Motor neuron (in vitro differentiated cells): ENCODE data around the gene CCDC83. TPM values are rescaled to one million over a fixed set of nuclear protein-coding genes. Genes with fewer than 3 reads are reported as not detected.

Experiments used
- ATAC-seq, 8 experiments: fragments of 200-7000 bp; cut with Tn5 transposase; replicated peaks in 6 of 8; 2 replicates each; pipeline ENCODE4 v1.8.0; 2021; ENCODE audit warnings: mild to moderate bottlenecking in 8 of 8, moderate library complexity in 8 of 8
- H3K27ac ChIP-seq, 2 donors: fragments of 250-450 bp; sonication (Bioruptor Pico); 2 replicates each; pipeline ENCODE4 v1.9.0; 2021; ENCODE audit warnings: antibody characterized with exemption in 2 of 2, mild to moderate bottlenecking in 2 of 2, moderate library complexity in 1 of 2
- H3K4me1 ChIP-seq, 2 donors: fragments of 250-450 bp; sonication (Bioruptor Pico); replicated peaks in 1 of 2; 2 replicates each; pipeline ENCODE4 v1.6.1; 2021; ENCODE audit warnings: antibody characterized with exemption in 2 of 2, mild to moderate bottlenecking in 2 of 2, moderate library complexity in 1 of 2
- H3K4me3 ChIP-seq, 5 donors: fragments of 250-450 bp; sonication (Bioruptor Pico); 2 replicates each; pipeline ENCODE4 v1.9.0; 2021; ENCODE audit warnings: antibody characterized with exemption in 5 of 5, mild to moderate bottlenecking in 5 of 5, moderate library complexity in 4 of 5
- WGBS, 10 experiments: fragments of 450-650 bp; shearing (Covaris generic); methylation state at CpG; one replicate each; pipeline ENCODE4 v1.0.0; 2022; 5-methylcytosine and 5-hydroxymethylcytosine counted together
- in situ Hi-C, 9 experiments: fragments of 400-800 bp; cut with MboI; loops; one replicate each; pipeline ENCODE4 v1.15.0; 2021; ENCODE audit warnings: low sequenced_read_pairs in 9 of 9, low pct_unique_long_range_greater_than_20kb in 2 of 9; ENCODE audit not compliant: unreplicated experiment in 9 of 9
- total RNA-seq, 8 experiments: library from RNA; unstranded; fragments of 300-600 nt; gene quantifications; 2 replicates each; pipeline versions ENCODE4 v1.2.3 to v1.2.4, GENCODE V29; 2022

Gene CCDC83
- total RNA-seq, 8 experiments from 2014 or later, result not detected

DNA sequence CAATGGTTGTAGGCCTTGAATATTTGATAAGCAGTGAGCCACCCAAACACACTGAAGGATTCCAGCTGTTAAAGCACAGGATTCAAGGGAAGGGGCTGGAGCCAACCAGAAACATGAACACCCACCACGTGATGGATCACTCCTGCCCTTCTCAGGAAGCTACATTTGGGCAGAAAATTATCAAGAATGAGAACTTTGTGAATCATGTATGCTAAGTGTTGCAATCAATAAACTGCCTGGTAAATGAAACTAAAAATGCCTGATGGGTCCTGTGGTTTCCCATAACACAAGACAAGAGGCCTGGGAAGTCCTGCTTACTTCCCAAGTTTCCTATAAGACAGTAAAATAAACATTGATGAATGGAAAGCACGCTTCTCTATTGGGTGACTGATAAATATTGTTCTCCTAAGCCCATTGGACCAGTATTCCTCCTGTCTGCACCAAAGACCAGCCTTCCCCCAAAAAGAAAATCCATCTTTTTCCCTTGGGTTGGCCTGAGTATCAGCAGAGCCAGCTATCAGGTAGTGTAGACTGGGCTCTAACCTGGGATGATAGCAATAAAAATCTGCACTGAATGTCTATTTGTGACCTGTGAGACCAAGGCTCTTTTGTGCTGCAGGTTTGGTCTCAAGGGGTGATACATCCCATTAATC lies 98.4 kb downstream of the CCDC83 start:
- H3K27ac ChIP-seq, result no peak overlapping the region
- ATAC-seq, result peak in 2 of 8 experiments; percentile 36 to 53
- WGBS, 10 experiments, result 38 to 100% (median 88%) methylated on average over 1 of the region's 2 CpGs; no CpG with 5 or more reads in 5 of the 10 experiments
- in situ Hi-C loops, result no loop called here
- peaks cover 0 to 17% of the 10 kb centered on the region in 2 donors for H3K4me1 ChIP-seq
- H3K4me3 ChIP-seq, result no peak overlapping the region

DNA sequence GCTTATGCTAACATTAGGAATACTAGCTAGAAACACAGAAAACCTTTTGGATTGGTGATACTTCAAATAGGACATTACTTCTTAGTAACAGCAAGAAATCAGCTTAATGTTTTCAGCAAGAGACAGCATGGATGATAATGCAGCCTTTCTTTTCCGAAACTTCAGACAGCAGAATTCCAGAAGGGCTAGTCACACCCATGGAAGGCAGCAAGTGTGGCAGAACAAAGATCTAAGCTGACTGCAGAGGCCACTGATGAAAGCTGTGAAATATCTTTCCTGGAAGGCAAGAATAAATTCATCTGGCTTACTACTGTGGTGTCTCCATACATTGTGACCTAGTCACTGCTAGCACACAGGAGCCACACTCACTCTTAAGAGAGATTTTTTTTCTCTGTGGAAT lies 100.3 kb downstream of the CCDC83 start:
- Histone ChIP-seq H3K27ac (peak overlapping the region in 1 of 2 donors; percentile 10), H3K4me1 (peaks cover 0 to 17% of the 10 kb centered on the region in 2 donors), H3K4me3 (no peak overlapping the region)
- peak in 7 of 8 experiments; percentile 49 to 95 (median 74) for ATAC-seq
- 56 to 92% (median 78%) methylated on average over 1 of the region's 1 CpG; no CpG with 5 or more reads in 6 of the 10 experiments for WGBS, 10 experiments
- in situ Hi-C loops, result no loop called here

DNA sequence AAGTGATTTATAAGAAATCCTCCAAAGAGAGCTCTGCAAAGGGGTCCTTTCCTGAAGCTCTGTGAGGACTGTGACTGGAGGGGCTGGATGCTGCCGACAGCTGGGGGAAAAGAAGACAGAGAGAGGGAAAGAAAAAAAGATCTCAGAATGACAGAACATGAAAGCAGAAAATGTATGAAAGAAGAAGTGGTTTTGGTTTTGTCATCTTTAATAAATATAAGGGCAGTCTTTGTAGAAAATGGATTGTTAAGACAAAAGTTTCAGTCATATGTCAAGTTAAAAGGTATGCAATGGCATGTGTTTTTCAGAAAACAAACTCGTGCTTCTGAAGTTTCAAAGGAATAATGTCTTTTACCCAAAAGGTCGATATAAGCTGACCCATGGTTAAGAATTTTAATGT lies 105.5 kb downstream of the CCDC83 start:
- H3K4me1 ChIP-seq, result peaks cover 0 to 11% of the 10 kb centered on the region in 2 donors
- no peak overlapping the region for H3K4me3 ChIP-seq
- no peak for ATAC-seq
- no peak overlapping the region for H3K27ac ChIP-seq
- 55 to 100% (median 89%) methylated on average over 1 to 3 of the region's 3 CpGs; no CpG with 5 or more reads in 2 of the 10 experiments for WGBS, 10 experiments
- in situ Hi-C loops, result no loop called here

DNA sequence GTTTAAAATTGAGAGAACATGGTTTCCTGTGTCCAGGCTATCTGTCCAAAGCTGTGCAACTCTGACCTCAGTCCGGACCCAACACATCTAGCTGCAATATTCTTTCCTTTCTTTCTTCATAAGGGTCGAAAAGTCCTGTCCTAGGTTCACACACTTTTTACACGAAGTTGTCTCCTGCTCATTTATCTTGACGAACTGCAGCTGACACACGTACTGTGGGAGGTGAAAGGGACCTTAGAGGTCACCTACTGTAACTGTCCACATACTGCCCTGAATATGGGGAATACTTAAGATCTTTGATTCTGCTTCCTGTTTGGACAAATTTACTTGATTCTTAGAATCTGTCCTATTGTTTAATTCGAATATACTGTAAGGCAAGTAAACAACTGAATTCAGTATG lies 105.9 kb downstream of the CCDC83 start:
- no peak for ATAC-seq
- H3K4me3 ChIP-seq, result no peak overlapping the region
- H3K4me1 ChIP-seq, result peaks cover 0 to 7% of the 10 kb centered on the region in 2 donors
- in situ Hi-C loops, result no loop called here
- WGBS, 10 experiments, result 33 to 89% (median 60%) methylated on average over 1 to 5 of the region's 6 CpGs; no CpG with 5 or more reads in 1 of the 10 experiments
- no peak overlapping the region for H3K27ac ChIP-seq

DNA sequence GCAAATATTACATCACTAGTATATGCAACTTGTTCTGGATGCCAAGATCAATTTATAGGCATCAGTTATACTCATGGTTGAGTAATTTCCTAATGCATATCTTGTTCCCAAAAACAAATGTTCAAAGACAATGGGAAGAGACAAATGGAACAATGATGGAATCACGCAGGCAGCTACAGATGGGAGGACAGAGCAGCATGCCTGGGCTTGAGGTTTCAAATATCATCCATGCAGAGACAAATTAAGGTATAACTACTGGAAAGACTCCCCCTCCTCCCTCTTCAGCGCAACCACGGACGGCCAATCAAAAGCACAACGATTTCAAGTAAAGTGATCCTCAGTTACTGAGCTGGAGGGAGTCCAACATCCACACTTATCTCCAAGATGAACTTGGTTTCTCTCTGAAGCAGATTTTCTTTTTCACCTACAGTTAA lies 106.8 kb downstream of the CCDC83 start:
- ATAC-seq, result no peak
- Histone ChIP-seq H3K4me1 (no peaks in the 10 kb centered on the region), H3K4me3 (no peak overlapping the region), H3K27ac (no peak overlapping the region)
- in situ Hi-C loops, result no loop called here
- WGBS, 10 experiments, result 70 to 100% (median 91%) methylated on average over 1 to 5 of the region's 5 CpGs; no CpG with 5 or more reads in 2 of the 10 experiments

DNA sequence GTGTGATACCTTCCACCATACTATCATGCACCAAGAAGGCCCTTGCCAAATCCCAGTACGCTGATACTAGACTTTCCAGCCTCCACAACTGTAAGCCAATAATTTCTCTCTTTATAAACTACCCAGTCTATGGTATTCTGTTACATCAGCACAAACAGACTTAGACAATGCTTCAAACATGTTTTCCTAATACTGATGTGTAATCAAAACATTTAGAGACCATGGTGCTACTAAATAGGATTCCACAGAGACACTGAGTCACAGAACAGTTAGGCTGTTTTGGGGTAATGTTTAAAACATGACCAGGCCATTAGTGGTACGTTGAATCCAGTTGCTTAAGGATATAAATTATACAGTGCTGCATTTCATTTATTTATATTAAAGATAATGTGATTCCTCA lies 110.0 kb downstream of the CCDC83 start:
- Histone ChIP-seq H3K4me3 (no peak overlapping the region), H3K4me1 (no peaks in the 10 kb centered on the region), H3K27ac (no peak overlapping the region)
- 50 to 100% (median 79%) methylated on average over 1 to 2 of the region's 2 CpGs; no CpG with 5 or more reads in 2 of the 10 experiments for WGBS, 10 experiments
- ATAC-seq, result no peak
- in situ Hi-C loops, result no loop called here

DNA sequence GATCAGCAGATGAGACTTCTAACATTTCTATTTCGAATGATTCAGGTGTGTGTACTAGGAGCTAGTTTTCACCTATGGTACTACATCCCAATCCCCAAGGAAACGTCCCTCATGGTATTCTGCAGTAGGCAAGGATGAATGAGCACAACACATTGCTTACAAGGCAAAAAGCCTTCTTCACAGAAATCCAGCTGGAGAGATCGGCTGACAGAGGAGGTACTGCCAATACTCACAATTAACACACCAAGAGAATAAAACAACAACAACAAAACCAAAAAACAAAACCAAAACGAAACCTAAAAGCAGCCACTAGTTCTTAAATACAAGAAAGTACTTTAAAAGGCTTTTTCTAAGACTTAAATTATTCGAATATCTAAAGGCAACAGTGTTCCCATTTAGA lies 112.3 kb downstream of the CCDC83 start:
- Histone ChIP-seq H3K4me3 (no peak overlapping the region), H3K27ac (no peak overlapping the region), H3K4me1 (no peaks in the 10 kb centered on the region)
- ATAC-seq, result no peak
- in situ Hi-C loops, result no loop called here
- WGBS, 10 experiments, result 45 to 95% (median 76%) methylated on average over 2 to 5 of the region's 5 CpGs; no CpG with 5 or more reads in 1 of the 10 experiments

Other genes starting within 250 kb of the CCDC83 start
- gene DLG2, start 228.0 kb upstream of the CCDC83 start, total RNA-seq, result 10 to 100 TPM in 3 of 8 experiments, 1 to 10 TPM in 5; 1.3 to 17.5 (median 6.5) TPM
- 100 to 1,000 TPM in 1 of 8 experiments, 10 to 100 TPM in 7; 31.1 to 102 (median 46.7) TPM for gene TMEM126B, start 226.8 kb upstream of the CCDC83 start, total RNA-seq
- gene TMEM126A, start 207.4 kb upstream of the CCDC83 start, total RNA-seq, result 10 to 100 TPM; 23.2 to 57.5 (median 37.7) TPM
- 10 to 100 TPM; 39.7 to 80.0 (median 47.7) TPM for gene CREBZF, start 190.3 kb upstream of the CCDC83 start, total RNA-seq
- 1 to 10 TPM in 3 of 8 experiments, under 1 TPM in 5; 0.18 to 4.7 (median 0.71) TPM for gene CCDC89, start 169.2 kb upstream of the CCDC83 start, total RNA-seq
- 10 to 100 TPM in 4 of 8 experiments, 1 to 10 TPM in 4; 2.5 to 79.6 (median 19.3) TPM for gene SYTL2, start 44.2 kb upstream of the CCDC83 start, total RNA-seq
- gene PICALM, start 213.7 kb downstream of the CCDC83 start, total RNA-seq, result 100 to 1,000 TPM in 7 of 8 experiments, 10 to 100 TPM in 1; 97.8 to 210 (median 121) TPM